ENCODE results near the gene RABGGTB. TPM values are rescaled to one million over a fixed set of nuclear protein-coding genes. Genes with fewer than 3 reads are reported as not detected.

Gene RABGGTB
- polyA plus RNA-seq, 4 donors, result 55.6 to 95.9 (median 62.6) TPM

- no peaks in the 10 kb centered on the region for H3K27me3 ChIP-seq (ENCODE audit: control insufficient read depth in 3 of 3, insufficient read depth in 3 of 3, low read length in 3 of 3)
- no peak for DNase-seq
- no peak overlapping the region for H3K4me3 ChIP-seq (ENCODE audit: low read depth in 1 of 3, low read length in 3 of 3)
- no peaks in the 10 kb centered on the region for H3K9me3 ChIP-seq (ENCODE audit: control insufficient read depth in 2 of 2, insufficient read depth in 1 of 2, low read depth in 1 of 2, low read length in 1 of 2)
- FAIRE-seq, result no peak
- H3K4me1 ChIP-seq (ENCODE audit: control insufficient read depth in 3 of 3, insufficient read depth in 2 of 3, low read depth in 1 of 3, low read length in 2 of 3), result no peaks in the 10 kb centered on the region
- no peak overlapping the region for H3K27ac ChIP-seq (ENCODE audit: low read depth in 1 of 3, low read length in 2 of 3)
- no peaks in the 10 kb centered on the region for H3K36me3 ChIP-seq (ENCODE audit: control insufficient read depth in 3 of 3, insufficient read depth in 2 of 3, low read depth in 1 of 3, low read length in 3 of 3)
- WGBS, 3 donors, result 55 to 66% (median 56%) methylated on average over 2 of the region's 2 CpGs
Observed at GRCh38 chr1:75836528-75837100, 50.6 kb downstream of the RABGGTB start.

- no peaks in the 10 kb centered on the region for H3K27me3 ChIP-seq (ENCODE audit: control insufficient read depth in 3 of 3, insufficient read depth in 3 of 3, low read length in 3 of 3)
- H3K4me3 ChIP-seq (ENCODE audit: low read depth in 1 of 3, low read length in 3 of 3), result no peak overlapping the region
- 79 to 87% (median 84%) methylated on average over 2 of the region's 2 CpGs for WGBS, 3 donors
- H3K9me3 ChIP-seq (ENCODE audit: control insufficient read depth in 2 of 2, insufficient read depth in 1 of 2, low read depth in 1 of 2, low read length in 1 of 2), result no peaks in the 10 kb centered on the region
- H3K36me3 ChIP-seq (ENCODE audit: control insufficient read depth in 3 of 3, insufficient read depth in 2 of 3, low read depth in 1 of 3, low read length in 3 of 3), result no peaks in the 10 kb centered on the region
- no peak for DNase-seq
- H3K4me1 ChIP-seq (ENCODE audit: control insufficient read depth in 3 of 3, insufficient read depth in 2 of 3, low read depth in 1 of 3, low read length in 2 of 3), result no peaks in the 10 kb centered on the region
- FAIRE-seq, result no peak
- no peak overlapping the region for H3K27ac ChIP-seq (ENCODE audit: low read depth in 1 of 3, low read length in 2 of 3)
Observed at GRCh38 chr1:75838079-75838478, 52.0 kb downstream of the RABGGTB start.

- Histone ChIP-seq H3K36me3 (ENCODE audit: control insufficient read depth in 3 of 3, insufficient read depth in 2 of 3, low read depth in 1 of 3, low read length in 3 of 3) (no peaks in the 10 kb centered on the region), H3K27me3 (ENCODE audit: control insufficient read depth in 3 of 3, insufficient read depth in 3 of 3, low read length in 3 of 3) (no peaks in the 10 kb centered on the region), H3K27ac (ENCODE audit: low read depth in 1 of 3, low read length in 2 of 3) (no peak overlapping the region), H3K9me3 (ENCODE audit: control insufficient read depth in 2 of 2, insufficient read depth in 1 of 2, low read depth in 1 of 2, low read length in 1 of 2) (no peaks in the 10 kb centered on the region), H3K4me1 (ENCODE audit: control insufficient read depth in 3 of 3, insufficient read depth in 2 of 3, low read depth in 1 of 3, low read length in 2 of 3) (no peaks in the 10 kb centered on the region), H3K4me3 (ENCODE audit: low read depth in 1 of 3, low read length in 3 of 3) (no peak overlapping the region)
- no peak for FAIRE-seq
- DNase-seq, result no peak
Observed at GRCh38 chr1:75841421-75841820, 55.4 kb downstream of the RABGGTB start.

Other genes starting within 250 kb of the RABGGTB start
- gene SLC44A5, start 175.1 kb upstream of the RABGGTB start, polyA plus RNA-seq, result 1 to 10 TPM in 2 of 4 donors, under 1 TPM in 1, not detected in 1; 0.40 to 1.4 (median 1.1) TPM
- gene ACADM, start 61.5 kb upstream of the RABGGTB start, polyA plus RNA-seq, result 100 to 1,000 TPM in 2 of 4 donors, 10 to 100 TPM in 2; 22.5 to 188 (median 77.9) TPM
- under 1 TPM in 2 of 4 donors, not detected in 2; 0.04 to 0.21 TPM for gene MSH4, start 10.6 kb downstream of the RABGGTB start, polyA plus RNA-seq
- not detected for gene ASB17, start 146.1 kb downstream of the RABGGTB start, polyA plus RNA-seq

Measured in small intestine (tissue), 7 donors.